Endothelial cell of umbilical vein (primary cell): Measurements from ENCODE around the gene AMPH.

Experiments used
- CTCF ChIP-seq, 2 donors: IDR thresholded peaks; 1 replicate in 1 of 2; 2 replicates in 1 of 2; pipeline ENCODE4 v1.5.1; 2011; ENCODE audit warnings: low read length in 2 of 2, mild to moderate bottlenecking in 2 of 2, moderate library complexity in 2 of 2, control low read depth in 1 of 2, inconsistent platforms in 1 of 2, low read depth in 1 of 2; ENCODE audit not compliant: insufficient read depth in 1 of 2; ENCODE audit errors: extremely low read depth in 1 of 2
- EZH2 ChIP-seq: IDR thresholded peaks from 2 replicates; pipeline ENCODE4 v1.6.1; 2012; ENCODE audit warnings: borderline replicate concordance, low read depth, mild to moderate bottlenecking, moderate library complexity, low read length, inconsistent platforms; ENCODE audit not compliant: severe bottlenecking
- FOS ChIP-seq: IDR thresholded peaks from 2 replicates; pipeline ENCODE4 v1.6.1; 2011; ENCODE audit warnings: mild to moderate bottlenecking, low read length, moderate library complexity, borderline replicate concordance; ENCODE audit not compliant: insufficient read depth
- GATA2 ChIP-seq: IDR thresholded peaks from 2 replicates; pipeline ENCODE4 v1.7.0; 2011; ENCODE audit warnings: low read depth, mild to moderate bottlenecking, moderate library complexity, mixed read lengths, low read length; ENCODE audit not compliant: insufficient read length, insufficient read depth
- JUN ChIP-seq: IDR thresholded peaks from 2 replicates; pipeline ENCODE4 v1.6.1; 2011; ENCODE audit warnings: borderline replicate concordance, low read depth; ENCODE audit not compliant: insufficient read length, insufficient read depth
- MAX ChIP-seq: IDR thresholded peaks from 2 replicates; pipeline ENCODE4 v1.6.1; 2011; ENCODE audit not compliant: insufficient read depth, insufficient read length
- MYC ChIP-seq: IDR thresholded peaks from one replicate; pipeline ENCODE4 v1.6.1; 2011; ENCODE audit warnings: mild to moderate bottlenecking, low read depth, low read length
- POLR2A ChIP-seq: IDR thresholded peaks from 2 replicates; pipeline ENCODE4 v1.6.1; 2012; ENCODE audit warnings: low read depth, mild to moderate bottlenecking, control low read depth, low read length
- POLR2AphosphoS5 ChIP-seq: IDR thresholded peaks from 2 replicates; pipeline ENCODE4 v1.6.1; 2012; ENCODE audit warnings: low read depth, mild to moderate bottlenecking, control low read depth, low read length, moderate library complexity; ENCODE audit not compliant: insufficient read depth

DNA sequence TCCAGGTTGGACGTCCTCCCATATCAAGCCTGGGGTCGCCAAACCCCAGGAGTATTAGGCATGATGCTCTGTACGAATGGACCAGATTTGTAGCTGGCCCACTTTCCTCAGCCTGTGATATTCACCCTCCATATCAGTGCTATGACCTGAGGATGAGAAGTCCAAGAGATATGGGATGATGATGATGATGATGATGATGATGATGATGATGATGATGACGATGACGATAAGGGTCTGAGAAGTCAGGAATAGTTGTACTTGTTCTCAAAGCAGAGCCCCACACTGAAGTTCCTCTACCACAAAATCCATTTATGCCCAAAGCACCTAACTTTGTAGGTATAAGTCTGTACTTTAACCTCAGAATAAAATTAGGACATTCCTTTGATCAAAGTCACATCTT is 50.7 kb downstream of the AMPH start:
- TF ChIP-seq CTCF (IDR thresholded peaks at IDR 0.05; ENCODE audit: extremely low read depth in 1 of 2, insufficient read depth in 1 of 2, low read depth in 1 of 2, low read length in 2 of 2) (no peak), MAX (no peak), POLR2A (no peak), EZH2 (no peak), POLR2AphosphoS5 (no peak), JUN (no peak), GATA2 (no peak), MYC (no peak), FOS (no peak)
